Measurements from ENCODE around the gene EXTL2. TPM values are rescaled to one million over a fixed set of nuclear protein-coding genes. Genes with fewer than 3 reads are reported as not detected.

The EXTL2 gene
- total and polyA plus RNA-seq, 9 of the 15 experiments (the other 6 are each of a cell fraction or from before 2014, with no cell fraction given), result 8.5 to 40.7 (median 26.0) TPM

GRCh38 chr1:100883963-100884362 is 10.7 kb downstream of the EXTL2 start (continued):
- peak in 2 of 3 experiments; percentile 13 to 34; a peak in 2 of 6 replicates for TF ChIP-seq CTCF (IDR thresholded peaks at IDR 0.05 in 2 of 3, conservative IDR thresholded peaks at IDR 0.05 in 1 of 3; ENCODE audit: insufficient read depth in 2 of 3, low read depth in 1 of 3, low read length in 3 of 3)
- TF ChIP-seq TCF3 (CRISPR knock-in tag; IDR thresholded peaks at IDR 0.05), result peak; percentile 44; the same call in 1 of the 2 replicates

- WGBS (ENCODE audit: insufficient coverage, low coverage, missing lambda C conversion rate), result 27% methylated on average over 2 of the region's 2 CpGs
- ATAC-seq (peak; percentile 54; the same call in 2 of the 3 replicates), DNase-seq (ENCODE audit: extremely low read depth in 1 of 4, low spot score in 3 of 4) (no peak), FAIRE-seq (no peak)
- Histone ChIP-seq H2AFZ (ENCODE audit: low read depth, low read length) (no peak overlapping the region), H3K4me1 (replicated peaks in 1 of 2; ENCODE audit: control insufficient read depth in 2 of 2, insufficient read depth in 2 of 2, low read length in 2 of 2) (peaks cover 0 to 2% of the 10 kb centered on the region in 2 experiments; a peak in 1 of 5 replicates), H3K9me3 (replicated peaks; ENCODE audit: control insufficient read depth, insufficient read depth, low read depth, low read length) (no peaks in the 10 kb centered on the region), H3K4me3 (no peak overlapping the region), H3K36me3 (ENCODE audit: control insufficient read depth, insufficient read depth, low read length) (peaks cover 2% of the 10 kb centered on the region; the same call in 2 of the 3 replicates), H3K9me1 (ENCODE audit: control insufficient read depth, insufficient read depth, low read length) (no peaks in the 10 kb centered on the region), H3K27ac (ENCODE audit: extremely low read depth, low read depth, low read length) (no peak overlapping the region), H4K20me1 (replicated peaks; ENCODE audit: control insufficient read depth, insufficient read depth, low read length) (no peaks in the 10 kb centered on the region), H3K79me2 (ENCODE audit: control insufficient read depth, insufficient read depth, low read length) (no peaks in the 10 kb centered on the region), H3K4me2 (ENCODE audit: insufficient read depth, low read length) (no peak overlapping the region), H3K27me3 (ENCODE audit: control insufficient read depth in 2 of 2, insufficient read depth in 2 of 2, low read length in 2 of 2) (no peaks in the 10 kb centered on the region), H3K9ac (ENCODE audit: insufficient read depth in 1 of 2, low read depth in 2 of 2, low read length in 2 of 2) (no peak overlapping the region)
- intact Hi-C loops (cut with micrococcal nuclease) (no loop called here), in situ Hi-C loops (cut with MboI) (no loop called here)
- CTCF ChIA-PET (ENCODE audit: low intra/inter-chr PET ratio), result no interaction called here
- no TSS peak for BruUV-seq (replicated peaks)
- POLR2A ChIA-PET, result interaction anchor here (0.6 to 2.1 kb wide), 3 partner anchors 8 to 754 kb away, joined by 3 to 4 read pairs (median 3); no protein-coding TSS in a partner anchor
- TF ChIP-seq ATF3 (IDR thresholded peaks at IDR 0.05) (peak; percentile 60), ATF3 (CRISPR knock-in tag; conservative IDR thresholded peaks at IDR 0.05) (no peak), GATA2 (CRISPR knock-in tag; IDR thresholded peaks at IDR 0.05) (no peak), CEBPG (CRISPR knock-in tag; IDR thresholded peaks at IDR 0.05) (peak; percentile 69), CEBPG (tag; conservative IDR thresholded peaks at IDR 0.05 in 1 of 2, IDR thresholded peaks at IDR 0.05 in 1 of 2) (peak; percentile 35 to 85; a peak in 3 of 4 replicates), NR2C2 (CRISPR knock-in tag; IDR thresholded peaks at IDR 0.05) (no peak), NR2C2 (tag; IDR thresholded peaks at IDR 0.05) (0 out of 2 replicates have a peak, but pooled peaks have one; percentile 18), MEF2A (IDR thresholded peaks at IDR 0.05; ENCODE audit: control insufficient read depth, low read depth, low read length) (no peak), CEBPB (tag; IDR thresholded peaks at IDR 0.05) (peak; percentile 84)
Measured at GRCh38 chr1:100882698-100883097, 11.9 kb downstream of the EXTL2 start.
